Nephron progenitor cell (in vitro differentiated cells): ENCODE measurements around the gene DHRS3.
"Not testable (repeated sequence)": the region's sequence is repeated elsewhere in the genome, so short reads cannot be mapped to it uniquely, and the experiment has no call there.

Experiments used
- DNase-seq: peaks from one replicate; pipeline ENCODE4 v3.0.0; 2021
- H3K27ac Mint-ChIP-seq: 2 replicates; pipeline ENCODE4 v1.8.0; 2021; ENCODE audit warnings: mild to moderate bottlenecking, moderate library complexity, mixed read lengths
- H3K27me3 Mint-ChIP-seq: 2 replicates; pipeline ENCODE4 v1.8.0; 2021; ENCODE audit warnings: mild to moderate bottlenecking, low read depth, mixed read lengths; ENCODE audit not compliant: poor library complexity
- H3K36me3 Mint-ChIP-seq: 2 replicates; pipeline ENCODE4 v1.8.0; 2021; ENCODE audit warnings: low read depth, mixed read lengths
- H3K4me1 Mint-ChIP-seq: 2 replicates; pipeline ENCODE4 v1.8.0; 2021; ENCODE audit warnings: mixed read lengths
- H3K4me3 Mint-ChIP-seq: 2 replicates; pipeline ENCODE4 v1.8.0; 2021; ENCODE audit warnings: mild to moderate bottlenecking, moderate library complexity, mixed read lengths
- H3K9me3 Mint-ChIP-seq: 2 replicates; pipeline ENCODE4 v1.8.0; 2021; ENCODE audit warnings: mild to moderate bottlenecking, moderate library complexity, mixed read lengths
- TF ChIP-seq, protein P1 (sequence below): fragments of 200-600 bp; sonication (generic); IDR thresholded peaks from 2 replicates; pipeline ENCODE4 v1.5.0; 2021; ENCODE audit warnings: antibody characterized with exemption

DHRS3 gene

DNA sequence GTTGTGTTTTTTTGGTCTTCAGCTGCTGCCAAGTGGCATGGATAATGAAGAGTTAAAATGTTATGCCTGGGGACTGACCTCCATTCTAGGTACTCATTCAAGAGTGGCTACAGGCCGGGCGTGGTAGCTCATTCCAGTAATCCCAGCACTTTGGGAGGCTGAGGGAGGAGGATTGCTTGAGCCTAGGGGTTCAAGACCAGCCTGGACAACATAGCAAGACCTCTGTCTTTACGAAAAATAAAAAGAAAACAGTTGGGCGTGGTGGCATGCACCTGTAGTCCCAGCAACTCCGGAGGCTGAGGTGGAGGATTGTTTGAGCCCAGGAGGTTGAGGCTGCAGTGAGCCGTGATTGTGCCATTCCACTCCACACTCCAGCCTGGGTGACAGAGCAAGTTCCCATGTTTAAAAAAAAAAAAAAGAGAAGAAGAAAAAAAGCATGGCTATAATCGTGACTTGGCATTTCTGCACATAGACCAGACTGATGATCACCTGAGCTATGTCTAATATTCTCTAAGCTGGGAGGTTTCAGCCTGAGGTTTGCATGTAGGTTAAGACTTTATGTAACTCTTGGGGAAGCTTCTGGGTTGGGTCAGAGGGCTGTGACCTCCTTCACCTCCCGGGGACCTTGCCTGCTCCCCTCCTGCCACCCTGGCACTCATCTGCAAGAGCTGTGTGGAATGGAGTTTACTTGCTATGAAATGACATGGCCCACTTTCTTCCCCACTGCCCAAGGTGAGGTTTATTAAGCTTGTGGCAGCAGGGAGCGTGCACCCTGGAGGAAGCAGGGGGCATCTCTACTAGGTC, 51.3 kb downstream of the DHRS3 start:
- no peaks in the 10 kb centered on the region for H3K27me3 Mint-ChIP-seq
- H3K4me3 Mint-ChIP-seq: no peak overlapping the region
- no peak for DNase-seq
- TF ChIP-seq, protein P1, sequence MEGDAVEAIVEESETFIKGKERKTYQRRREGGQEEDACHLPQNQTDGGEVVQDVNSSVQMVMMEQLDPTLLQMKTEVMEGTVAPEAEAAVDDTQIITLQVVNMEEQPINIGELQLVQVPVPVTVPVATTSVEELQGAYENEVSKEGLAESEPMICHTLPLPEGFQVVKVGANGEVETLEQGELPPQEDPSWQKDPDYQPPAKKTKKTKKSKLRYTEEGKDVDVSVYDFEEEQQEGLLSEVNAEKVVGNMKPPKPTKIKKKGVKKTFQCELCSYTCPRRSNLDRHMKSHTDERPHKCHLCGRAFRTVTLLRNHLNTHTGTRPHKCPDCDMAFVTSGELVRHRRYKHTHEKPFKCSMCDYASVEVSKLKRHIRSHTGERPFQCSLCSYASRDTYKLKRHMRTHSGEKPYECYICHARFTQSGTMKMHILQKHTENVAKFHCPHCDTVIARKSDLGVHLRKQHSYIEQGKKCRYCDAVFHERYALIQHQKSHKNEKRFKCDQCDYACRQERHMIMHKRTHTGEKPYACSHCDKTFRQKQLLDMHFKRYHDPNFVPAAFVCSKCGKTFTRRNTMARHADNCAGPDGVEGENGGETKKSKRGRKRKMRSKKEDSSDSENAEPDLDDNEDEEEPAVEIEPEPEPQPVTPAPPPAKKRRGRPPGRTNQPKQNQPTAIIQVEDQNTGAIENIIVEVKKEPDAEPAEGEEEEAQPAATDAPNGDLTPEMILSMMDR: no peak
- peaks cover 62% of the 10 kb centered on the region for H3K36me3 Mint-ChIP-seq
- peaks cover 36% of the 10 kb centered on the region for H3K9me3 Mint-ChIP-seq
- H3K27ac Mint-ChIP-seq: no peak overlapping the region
- no peaks in the 10 kb centered on the region for H3K4me1 Mint-ChIP-seq

DNA sequence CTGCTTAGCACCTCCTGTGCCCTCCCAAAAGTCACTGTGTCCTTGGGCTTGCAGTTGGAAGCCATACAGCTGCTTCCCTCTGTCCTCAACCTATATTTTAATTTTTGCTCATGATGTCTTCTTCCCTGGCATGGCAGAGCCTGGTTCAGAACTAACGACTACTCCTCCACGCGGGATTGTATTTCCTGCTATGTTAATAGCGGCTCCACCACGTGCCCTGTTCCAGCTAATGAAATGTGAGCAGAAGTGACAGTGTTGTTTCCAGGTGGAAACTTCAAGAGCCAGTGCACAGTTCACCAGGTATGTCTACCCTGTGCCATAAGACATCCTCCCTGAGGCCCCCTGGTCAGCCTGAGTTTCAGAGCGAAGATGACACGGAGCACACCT, 52.1 kb downstream of the DHRS3 start:
- no peak overlapping the region for H3K4me3 Mint-ChIP-seq
- DNase-seq: no peak
- TF ChIP-seq, protein P1: no peak
- H3K36me3 Mint-ChIP-seq: peaks cover 55% of the 10 kb centered on the region
- no peaks in the 10 kb centered on the region for H3K27me3 Mint-ChIP-seq
- peaks cover 37% of the 10 kb centered on the region for H3K9me3 Mint-ChIP-seq
- no peaks in the 10 kb centered on the region for H3K4me1 Mint-ChIP-seq
- no peak overlapping the region for H3K27ac Mint-ChIP-seq

DNA sequence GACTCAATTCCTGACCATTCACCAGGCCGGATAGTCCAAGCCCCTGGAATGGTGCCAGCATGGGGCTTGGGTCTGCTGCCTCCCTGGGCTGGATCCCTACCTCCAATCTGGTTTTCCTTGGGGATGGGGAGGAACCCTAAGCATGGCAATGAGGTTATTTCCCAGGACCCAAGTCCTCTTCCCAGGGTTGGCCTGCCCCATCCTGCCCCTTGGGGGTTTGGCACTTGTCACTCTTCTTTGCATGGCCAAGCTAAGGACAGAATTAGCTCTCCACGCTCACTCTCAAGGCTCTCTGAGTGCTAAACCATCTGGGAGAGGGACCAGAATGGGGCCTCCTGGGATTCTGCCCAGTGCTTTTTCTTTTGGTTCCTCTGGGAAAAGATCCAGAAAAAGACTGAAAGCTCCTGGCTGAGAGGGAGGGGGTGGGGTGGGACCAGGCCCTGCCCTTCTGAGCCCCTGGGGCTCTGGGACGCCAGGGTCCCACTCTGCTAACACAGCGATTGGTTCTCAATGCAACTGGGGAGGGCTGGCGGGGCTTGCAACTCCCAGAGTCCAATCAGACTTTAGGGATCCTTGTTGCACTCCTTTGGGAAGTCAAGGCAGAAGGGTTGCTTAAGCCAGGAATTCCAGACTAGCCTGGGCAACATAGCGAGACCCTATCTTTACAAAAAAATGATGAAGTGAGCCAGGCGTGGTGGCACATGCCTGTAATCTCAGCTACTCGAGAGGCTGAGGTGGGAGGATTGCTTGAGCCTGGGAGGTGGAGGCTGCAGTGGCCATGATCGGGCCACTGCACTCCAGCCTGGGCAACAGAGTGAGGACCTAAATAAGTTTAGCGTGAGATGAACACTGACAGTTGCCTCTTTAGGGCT, 52.7 kb downstream of the DHRS3 start:
- Mint-ChIP-seq H3K36me3 (peaks cover 51% of the 10 kb centered on the region), H3K4me3 (no peak overlapping the region), H3K27ac (no peak overlapping the region), H3K27me3 (peaks cover 3% of the 10 kb centered on the region), H3K4me1 (no peaks in the 10 kb centered on the region), H3K9me3 (peaks cover 37% of the 10 kb centered on the region)
- DNase-seq: no peak
- TF ChIP-seq, protein P1: no peak

DNA sequence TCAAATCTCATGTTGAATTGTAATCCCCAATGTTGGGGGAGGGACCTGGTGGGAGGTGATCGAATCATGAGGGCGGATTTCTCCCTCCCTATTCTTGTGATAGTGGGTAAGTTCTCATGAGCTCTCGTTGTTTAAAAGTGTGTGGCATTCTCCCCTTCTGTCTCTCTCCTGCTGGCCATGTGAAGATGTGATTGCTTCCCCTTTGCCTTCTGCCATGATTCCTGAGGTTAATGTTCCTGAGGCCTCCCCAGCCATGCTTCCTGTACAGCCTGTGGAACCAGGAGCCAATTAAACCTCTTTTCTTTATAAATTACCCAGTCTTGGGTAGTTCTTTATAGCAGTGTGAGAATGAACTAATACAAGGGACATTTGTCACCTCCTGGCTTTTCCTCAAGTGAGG, 53.8 kb downstream of the DHRS3 start:
- not testable (repeated sequence) for H3K27me3 Mint-ChIP-seq, H3K4me1 Mint-ChIP-seq, H3K4me3 Mint-ChIP-seq, DNase-seq, H3K27ac Mint-ChIP-seq
- H3K36me3 Mint-ChIP-seq: peaks cover 46% of the 10 kb centered on the region
- H3K9me3 Mint-ChIP-seq: peaks cover 37% of the 10 kb centered on the region

DNA sequence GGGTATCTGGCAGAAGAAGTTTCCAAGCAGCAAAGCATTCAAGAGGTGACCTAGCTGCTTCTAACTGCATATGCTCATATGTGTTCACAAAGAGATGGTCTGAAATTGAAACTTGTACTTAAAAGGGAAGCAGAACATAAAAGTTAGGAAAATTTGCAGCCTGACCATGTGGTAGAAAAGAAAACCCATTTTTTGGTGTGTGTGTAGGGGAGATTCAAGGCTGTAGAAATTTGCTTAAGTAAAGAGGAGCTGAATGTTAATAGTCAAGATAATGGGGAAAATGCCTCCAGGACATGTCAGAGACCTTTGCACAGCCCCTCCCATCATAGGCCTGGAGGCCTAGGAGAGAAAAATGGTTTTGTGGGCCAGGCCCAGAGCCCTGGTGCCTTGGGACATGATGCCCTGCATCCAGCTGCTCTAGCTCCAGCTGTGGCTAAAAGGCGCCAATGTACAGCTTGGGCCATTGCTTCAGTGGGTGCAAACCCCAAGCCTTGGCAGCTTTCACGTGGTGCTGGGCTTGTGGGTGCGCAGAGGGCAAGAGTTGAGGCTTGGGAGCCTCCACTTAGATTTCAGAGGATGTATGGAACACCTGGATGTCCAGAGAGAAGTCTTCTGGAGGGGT, 54.9 kb downstream of the DHRS3 start:
- no peak for DNase-seq
- Mint-ChIP-seq H3K27ac (no peak overlapping the region), H3K9me3 (peaks cover 46% of the 10 kb centered on the region), H3K4me3 (no peak overlapping the region), H3K4me1 (no peaks in the 10 kb centered on the region), H3K36me3 (peaks cover 47% of the 10 kb centered on the region), H3K27me3 (peaks cover 6% of the 10 kb centered on the region)
- TF ChIP-seq, protein P1: no peak

DNA sequence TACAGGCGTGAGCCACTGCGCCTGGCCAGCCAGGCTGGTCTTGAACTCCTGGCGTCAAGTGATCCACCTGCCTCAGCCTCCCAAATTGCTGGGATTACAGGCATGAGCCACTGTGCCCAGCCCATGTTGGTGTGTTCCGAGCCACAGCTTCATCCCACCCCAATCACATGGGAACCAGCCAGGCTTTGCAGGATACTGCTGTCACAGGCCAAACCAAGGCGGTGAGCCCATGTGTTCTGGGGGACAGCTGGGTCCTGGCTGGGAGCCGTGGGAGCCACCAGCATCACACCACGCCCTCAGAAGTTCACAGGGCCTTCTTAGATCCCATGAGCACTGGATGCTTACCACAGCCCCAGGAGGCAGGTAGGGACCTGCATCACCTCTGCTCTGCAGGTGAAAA, 56.9 kb downstream of the DHRS3 start:
- Mint-ChIP-seq H3K9me3 (peaks cover 62% of the 10 kb centered on the region), H3K36me3 (peaks cover 39% of the 10 kb centered on the region), H3K27ac (no peak overlapping the region), H3K4me1 (peaks cover 10% of the 10 kb centered on the region), H3K27me3 (peaks cover 7% of the 10 kb centered on the region), H3K4me3 (no peak overlapping the region)
- DNase-seq: no peak
- TF ChIP-seq, protein P1: no peak
